Activated CD4-positive, alpha-beta T cell treated with anti-CD3 and anti-CD28 coated beads for 1 hour (primary cell): Measurements from ENCODE around the gene LRRC1.
A peak's percentile ranks its signal among the peaks of the same experiment; 100 is the strongest.
"Not testable (repeated sequence)": the region's sequence is repeated elsewhere in the genome, so short reads cannot be mapped to it uniquely, and the experiment has no call there.

ENCODE experiments used
- DNase-seq: peaks from one replicate; pipeline ENCODE4 v3.0.0-alpha.2; 2020

LRRC1 gene

GRCh38 chr6:53793318-53794136 lies 1.3 kb upstream of the LRRC1 start:
- no peak for DNase-seq

- peak; percentile 39 for DNase-seq
These were observed 577 bp upstream of the LRRC1 start for GRCh38 chr6:53794137-53794719.

GRCh38 chr6:53795340-53795701 lies 516 bp downstream of the LRRC1 start:
- no peak for DNase-seq

GRCh38 chr6:53795702-53796450 lies 1.1 kb downstream of the LRRC1 start:
- no peak for DNase-seq

GRCh38 chr6:53796451-53796780 lies 1.6 kb downstream of the LRRC1 start:
- DNase-seq, result no peak

- DNase-seq, result no peak
These were observed 2.0 kb downstream of the LRRC1 start for GRCh38 chr6:53796791-53797190.

GRCh38 chr6:53797304-53797703 lies 2.5 kb downstream of the LRRC1 start:
- DNase-seq, result no peak

- DNase-seq, result no peak
These were observed 4.5 kb downstream of the LRRC1 start for GRCh38 chr6:53799340-53799739.

- DNase-seq, result no peak
These were observed 6.2 kb downstream of the LRRC1 start for GRCh38 chr6:53801022-53801421.

- DNase-seq, result no peak
These were observed 7.8 kb downstream of the LRRC1 start for GRCh38 chr6:53802582-53802981.

GRCh38 chr6:53803081-53803860 lies 8.5 kb downstream of the LRRC1 start:
- DNase-seq, result no peak

- no peak for DNase-seq
These were observed 10.2 kb downstream of the LRRC1 start for GRCh38 chr6:53805016-53805415.

- no peak for DNase-seq
These were observed 10.9 kb downstream of the LRRC1 start for GRCh38 chr6:53805725-53806124.

- DNase-seq, result not testable (repeated sequence)
These were observed 12.8 kb downstream of the LRRC1 start for GRCh38 chr6:53807606-53808005.

GRCh38 chr6:53808302-53808881 lies 13.6 kb downstream of the LRRC1 start:
- DNase-seq, result no peak

- no peak for DNase-seq
These were observed 14.9 kb downstream of the LRRC1 start for GRCh38 chr6:53809691-53810090.

- DNase-seq, result no peak
These were observed 16.3 kb downstream of the LRRC1 start for GRCh38 chr6:53811082-53811481.

GRCh38 chr6:53811746-53812145 lies 16.9 kb downstream of the LRRC1 start:
- DNase-seq, result no peak

- no peak for DNase-seq
These were observed 18.3 kb downstream of the LRRC1 start for GRCh38 chr6:53813096-53813495.

GRCh38 chr6:53813801-53814200 lies 19.0 kb downstream of the LRRC1 start:
- no peak for DNase-seq

GRCh38 chr6:53814353-53814752 lies 19.5 kb downstream of the LRRC1 start:
- no peak for DNase-seq

GRCh38 chr6:53815381-53816119 lies 20.7 kb downstream of the LRRC1 start:
- no peak for DNase-seq
